Measurements from ENCODE around the gene FCRL3.
A peak's percentile ranks its signal among the peaks of the same experiment; 100 is the strongest.
"Not testable (repeated sequence)": the region's sequence is repeated elsewhere in the genome, so short reads cannot be mapped to it uniquely, and the experiment has no call there.

FCRL3 gene

GRCh38 chr1:157700732-157701131 is at the start of gene FCRL3:
FCRL3 (minus strand) TSS chr1:157700769; CDS start chr1:157700489, 280 bp downstream.
- no peak for DNase-seq (ENCODE audit: low spot score)

- no peak for DNase-seq (ENCODE audit: low spot score)
Observed at GRCh38 chr1:157748262-157748817, 47.8 kb upstream of the FCRL3 start.

GRCh38 chr1:157739229-157739901 is 38.8 kb upstream of the FCRL3 start:
- DNase-seq (ENCODE audit: low spot score): no peak

GRCh38 chr1:157735991-157736390 is 35.4 kb upstream of the FCRL3 start:
- DNase-seq (ENCODE audit: low spot score): not testable (repeated sequence)

- no peak for DNase-seq (ENCODE audit: low spot score)
Observed at GRCh38 chr1:157734321-157734720, 33.8 kb upstream of the FCRL3 start.

- DNase-seq (ENCODE audit: low spot score): no peak
Observed at GRCh38 chr1:157732755-157733154, 32.2 kb upstream of the FCRL3 start.

- DNase-seq (ENCODE audit: low spot score): no peak
Observed at GRCh38 chr1:157725221-157725577, 24.6 kb upstream of the FCRL3 start.

- no peak for DNase-seq (ENCODE audit: low spot score)
Observed at GRCh38 chr1:157724537-157725220, 24.1 kb upstream of the FCRL3 start.

GRCh38 chr1:157723157-157723556 is 22.6 kb upstream of the FCRL3 start:
- DNase-seq (ENCODE audit: low spot score): no peak

- DNase-seq (ENCODE audit: low spot score): no peak
Observed at GRCh38 chr1:157721985-157722384, 21.4 kb upstream of the FCRL3 start.

- no peak for DNase-seq (ENCODE audit: low spot score)
Observed at GRCh38 chr1:157715736-157716135, 15.2 kb upstream of the FCRL3 start.

GRCh38 chr1:157711802-157712201 is 11.2 kb upstream of the FCRL3 start:
- no peak for DNase-seq (ENCODE audit: low spot score)

- no peak for DNase-seq (ENCODE audit: low spot score)
Observed at GRCh38 chr1:157704878-157705277, 4.3 kb upstream of the FCRL3 start.

GRCh38 chr1:157703981-157704380 is 3.4 kb upstream of the FCRL3 start:
- no peak for DNase-seq (ENCODE audit: low spot score)

- no peak for DNase-seq (ENCODE audit: low spot score)
Observed at GRCh38 chr1:157702308-157702825, 1.8 kb upstream of the FCRL3 start.

GRCh38 chr1:157700305-157700704 is 264 bp downstream of the FCRL3 start:
- no peak for DNase-seq (ENCODE audit: low spot score)

- no peak for DNase-seq (ENCODE audit: low spot score)
Observed at GRCh38 chr1:157697781-157698569, 2.6 kb downstream of the FCRL3 start.

- DNase-seq (ENCODE audit: low spot score): no peak
Observed at GRCh38 chr1:157696966-157697628, 3.5 kb downstream of the FCRL3 start.

- no peak for DNase-seq (ENCODE audit: low spot score)
Observed at GRCh38 chr1:157695417-157695816, 5.2 kb downstream of the FCRL3 start.

GRCh38 chr1:157691285-157691920 is 9.2 kb downstream of the FCRL3 start:
- peak; percentile 68 for DNase-seq (ENCODE audit: low spot score)

- no peak for DNase-seq (ENCODE audit: low spot score)
Observed at GRCh38 chr1:157682710-157683437, 17.7 kb downstream of the FCRL3 start.

Measured in iPS-NIHi11 (cell line).